Neutrophil (primary cell): ENCODE results near the gene SNTA1.

Experiments used
- H3K27ac ChIP-seq: fragments of 200-600 bp; sonication (generic); 2 replicates; pipeline ENCODE4 v1.5.1; 2016; ENCODE audit warnings: mild to moderate bottlenecking, moderate library complexity
- H3K27me3 ChIP-seq: fragments of 200-600 bp; sonication (generic); 2 replicates; pipeline ENCODE4 v1.6.0; 2016; ENCODE audit warnings: mild to moderate bottlenecking
- H3K36me3 ChIP-seq: fragments of 200-600 bp; sonication (generic); 2 replicates; pipeline ENCODE4 v1.5.1; 2017
- H3K4me1 ChIP-seq, 2 experiments: fragments of 200-600 bp in 1 of 2; sonication (generic) in 1 of 2; 1 replicate in 1 of 2; 2 replicates in 1 of 2; pipeline versions ENCODE4 v1.5.1 to v1.6.1; 2013 to 2016; ENCODE audit warnings: low read depth in 1 of 2, low read length in 1 of 2, mild to moderate bottlenecking in 1 of 2, moderate library complexity in 1 of 2; ENCODE audit not compliant: control insufficient read depth in 1 of 2, insufficient read depth in 1 of 2
- H3K4me3 ChIP-seq, 2 experiments: fragments of 200-600 bp in 1 of 2; sonication (generic) in 1 of 2; 1 replicate in 1 of 2; 2 replicates in 1 of 2; pipeline ENCODE4 v1.5.1; 2013 to 2016; ENCODE audit warnings: low read depth in 1 of 2, low read length in 1 of 2, mild to moderate bottlenecking in 1 of 2, moderate library complexity in 1 of 2
- H3K9me3 ChIP-seq: fragments of 200-600 bp; sonication (generic); 2 replicates; pipeline ENCODE4 v1.5.1; 2016
- CTCF ChIP-seq: fragments of 200-600 bp; sonication (generic); IDR thresholded peaks from 2 replicates; pipeline ENCODE4 v1.5.1; 2016; ENCODE audit warnings: antibody characterized with exemption

The SNTA1 gene

GRCh38 chr20:33372993-33373441, 70.5 kb downstream of the SNTA1 start:
- H3K27me3 ChIP-seq: no peaks in the 10 kb centered on the region
- peaks cover 0 to 5% of the 10 kb centered on the region in 2 experiments for H3K4me1 ChIP-seq
- no peak overlapping the region for H3K27ac ChIP-seq
- no peak overlapping the region for H3K4me3 ChIP-seq
- peaks cover 56% of the 10 kb centered on the region for H3K36me3 ChIP-seq
- H3K9me3 ChIP-seq: no peaks in the 10 kb centered on the region
- no peak for TF ChIP-seq CTCF

GRCh38 chr20:33370291-33370690, 73.3 kb downstream of the SNTA1 start:
- no peak for TF ChIP-seq CTCF
- Histone ChIP-seq H3K27ac (no peak overlapping the region), H3K4me3 (no peak overlapping the region), H3K4me1 (peaks cover 0 to 5% of the 10 kb centered on the region in 2 experiments), H3K36me3 (peaks cover 68% of the 10 kb centered on the region), H3K9me3 (no peaks in the 10 kb centered on the region), H3K27me3 (no peaks in the 10 kb centered on the region)

DNA sequence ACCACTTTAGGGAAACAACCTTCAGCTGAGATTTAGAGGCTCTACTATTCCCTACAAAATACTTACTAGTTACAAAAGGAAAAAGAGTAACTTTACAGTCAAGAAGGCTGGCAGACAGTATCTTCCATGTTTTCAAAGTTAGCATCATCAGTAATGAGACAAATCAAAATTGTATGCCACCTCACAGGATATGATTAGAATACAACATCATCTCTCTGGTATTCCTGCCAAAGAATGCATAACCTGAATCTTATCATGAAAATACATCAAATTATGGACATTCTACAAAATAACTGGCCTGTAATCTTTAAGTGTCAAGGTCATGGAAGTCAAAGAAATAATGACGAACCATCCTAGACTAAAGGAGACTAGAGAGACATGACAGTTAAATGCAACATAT, 80.7 kb downstream of the SNTA1 start:
- no peak for TF ChIP-seq CTCF
- Histone ChIP-seq H3K27me3 (no peaks in the 10 kb centered on the region), H3K9me3 (no peaks in the 10 kb centered on the region)

GRCh38 chr20:33359399-33360261, 83.9 kb downstream of the SNTA1 start:
- TF ChIP-seq CTCF: no peak
- no peaks in the 10 kb centered on the region for H3K27me3 ChIP-seq
- no peak overlapping the region for H3K4me3 ChIP-seq
- H3K36me3 ChIP-seq: peaks cover 51% of the 10 kb centered on the region
- no peaks in the 10 kb centered on the region for H3K9me3 ChIP-seq
- H3K27ac ChIP-seq: no peak overlapping the region
- H3K4me1 ChIP-seq: peaks cover 9 to 24% of the 10 kb centered on the region in 2 experiments

More for the DNA sequence above, 80.7 kb downstream of the SNTA1 start:
- H3K36me3 ChIP-seq: peaks cover 69% of the 10 kb centered on the region
- peaks cover 9 to 23% of the 10 kb centered on the region in 2 experiments for H3K4me1 ChIP-seq
- no peak overlapping the region for H3K27ac ChIP-seq
- H3K4me3 ChIP-seq: no peak overlapping the region
